ENCODE measurements around the gene PRG2. TPM values are rescaled to one million over a fixed set of nuclear protein-coding genes. Genes with fewer than 3 reads are reported as not detected.
"Not testable (repeated sequence)": the region's sequence is repeated elsewhere in the genome, so short reads cannot be mapped to it uniquely, and the experiment has no call there.

PRG2 gene
- total RNA-seq, 1 donor from 2014 or later: not detected

DNA sequence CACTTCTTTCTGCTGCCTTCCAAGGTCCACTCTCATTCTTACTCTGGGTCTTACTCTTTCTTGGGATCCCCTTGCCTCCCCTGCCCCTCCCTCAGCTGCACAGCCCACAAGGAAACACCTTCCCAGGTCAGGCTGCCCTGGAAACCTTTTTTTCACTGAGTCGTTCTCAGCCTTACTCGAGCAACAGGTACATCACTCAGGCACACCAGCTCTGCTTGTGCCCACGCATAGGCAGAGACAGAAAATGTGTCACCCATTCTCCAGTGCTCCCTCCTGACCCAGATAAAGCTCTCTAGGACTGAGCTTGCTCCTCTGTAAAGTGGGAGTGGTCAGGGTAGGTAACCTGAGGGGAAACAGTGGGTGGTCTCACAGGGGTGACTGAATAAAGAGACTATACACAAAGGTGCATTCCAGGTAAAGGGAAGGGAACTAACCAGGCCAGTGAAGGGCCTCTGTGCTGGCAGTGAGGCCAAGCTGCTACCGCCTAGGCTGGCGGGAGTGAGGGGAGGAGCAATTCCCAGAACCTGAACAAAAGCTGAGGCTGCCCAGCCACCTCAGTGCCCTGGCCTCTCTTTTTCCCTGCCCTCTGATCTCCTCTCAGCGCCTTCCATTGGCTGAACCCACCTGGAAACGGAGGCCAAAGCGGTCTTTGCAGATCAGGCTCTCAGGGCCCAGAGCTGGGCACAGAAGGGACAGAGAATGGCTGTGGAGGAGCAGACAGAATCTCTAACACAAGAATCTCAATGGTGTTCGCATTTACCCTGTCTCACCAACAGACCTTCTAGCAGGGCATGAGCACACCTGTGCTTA is 25.4 kb downstream of the PRG2 start:
- Mint-ChIP-seq H3K4me3 (ENCODE audit: unreplicated experiment) (no peak overlapping the region), H3K36me3 (ENCODE audit: unreplicated experiment) (peaks cover 32% of the 10 kb centered on the region), H3K4me1 (ENCODE audit: low read depth, unreplicated experiment) (peaks cover 2% of the 10 kb centered on the region), H3K27ac (ENCODE audit: unreplicated experiment) (peak overlapping the region; percentile 6), H3K27me3 (ENCODE audit: unreplicated experiment) (peaks cover 16% of the 10 kb centered on the region), H3K9me3 (ENCODE audit: unreplicated experiment) (peaks cover 17% of the 10 kb centered on the region)
- TF ChIP-seq, protein P1, sequence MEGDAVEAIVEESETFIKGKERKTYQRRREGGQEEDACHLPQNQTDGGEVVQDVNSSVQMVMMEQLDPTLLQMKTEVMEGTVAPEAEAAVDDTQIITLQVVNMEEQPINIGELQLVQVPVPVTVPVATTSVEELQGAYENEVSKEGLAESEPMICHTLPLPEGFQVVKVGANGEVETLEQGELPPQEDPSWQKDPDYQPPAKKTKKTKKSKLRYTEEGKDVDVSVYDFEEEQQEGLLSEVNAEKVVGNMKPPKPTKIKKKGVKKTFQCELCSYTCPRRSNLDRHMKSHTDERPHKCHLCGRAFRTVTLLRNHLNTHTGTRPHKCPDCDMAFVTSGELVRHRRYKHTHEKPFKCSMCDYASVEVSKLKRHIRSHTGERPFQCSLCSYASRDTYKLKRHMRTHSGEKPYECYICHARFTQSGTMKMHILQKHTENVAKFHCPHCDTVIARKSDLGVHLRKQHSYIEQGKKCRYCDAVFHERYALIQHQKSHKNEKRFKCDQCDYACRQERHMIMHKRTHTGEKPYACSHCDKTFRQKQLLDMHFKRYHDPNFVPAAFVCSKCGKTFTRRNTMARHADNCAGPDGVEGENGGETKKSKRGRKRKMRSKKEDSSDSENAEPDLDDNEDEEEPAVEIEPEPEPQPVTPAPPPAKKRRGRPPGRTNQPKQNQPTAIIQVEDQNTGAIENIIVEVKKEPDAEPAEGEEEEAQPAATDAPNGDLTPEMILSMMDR (IDR thresholded peaks at IDR 0.05; ENCODE audit: partially characterized antibody, unreplicated experiment): no peak
- DNase-seq: no peak

- H3K36me3 Mint-ChIP-seq (ENCODE audit: unreplicated experiment): peaks cover 32% of the 10 kb centered on the region
- TF ChIP-seq, protein P1 (IDR thresholded peaks at IDR 0.05; ENCODE audit: partially characterized antibody, unreplicated experiment): no peak
- DNase-seq: no peak
- peaks cover 21% of the 10 kb centered on the region for H3K9me3 Mint-ChIP-seq (ENCODE audit: unreplicated experiment)
- H3K27ac Mint-ChIP-seq (ENCODE audit: unreplicated experiment): no peak overlapping the region
- peaks cover 5% of the 10 kb centered on the region for H3K4me1 Mint-ChIP-seq (ENCODE audit: low read depth, unreplicated experiment)
- no peak overlapping the region for H3K4me3 Mint-ChIP-seq (ENCODE audit: unreplicated experiment)
- peaks cover 19% of the 10 kb centered on the region for H3K27me3 Mint-ChIP-seq (ENCODE audit: unreplicated experiment)
These were observed 27.0 kb downstream of the PRG2 start for GRCh38 chr11:57363131-57364080.

DNA sequence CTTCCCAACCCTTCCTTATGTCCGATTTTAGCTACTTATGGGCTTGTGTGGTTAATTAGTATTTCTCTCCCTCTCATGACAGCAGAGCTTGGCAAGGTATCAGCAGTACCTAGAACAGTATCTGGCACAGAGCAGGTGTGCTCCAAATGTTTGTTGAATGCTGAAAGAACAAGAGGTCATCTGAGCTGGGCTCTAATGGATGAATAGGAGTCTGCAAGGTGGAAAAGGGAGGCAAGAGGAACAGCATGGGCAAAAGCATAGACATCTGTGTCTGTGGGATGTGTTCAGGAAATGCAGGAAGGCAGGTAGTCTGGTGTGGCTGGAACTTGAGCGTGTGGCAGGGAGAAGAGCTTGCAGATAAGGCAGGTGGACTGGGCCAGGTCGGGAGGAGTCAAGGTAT is 28.5 kb downstream of the PRG2 start:
- peaks cover 20% of the 10 kb centered on the region for H3K27me3 Mint-ChIP-seq (ENCODE audit: unreplicated experiment)
- H3K4me1 Mint-ChIP-seq (ENCODE audit: low read depth, unreplicated experiment): peaks cover 5% of the 10 kb centered on the region
- H3K27ac Mint-ChIP-seq (ENCODE audit: unreplicated experiment): no peak overlapping the region
- peaks cover 19% of the 10 kb centered on the region for H3K9me3 Mint-ChIP-seq (ENCODE audit: unreplicated experiment)
- H3K4me3 Mint-ChIP-seq (ENCODE audit: unreplicated experiment): no peak overlapping the region
- peaks cover 31% of the 10 kb centered on the region for H3K36me3 Mint-ChIP-seq (ENCODE audit: unreplicated experiment)
- no peak for DNase-seq
- TF ChIP-seq, protein P1 (IDR thresholded peaks at IDR 0.05; ENCODE audit: partially characterized antibody, unreplicated experiment): no peak

DNA sequence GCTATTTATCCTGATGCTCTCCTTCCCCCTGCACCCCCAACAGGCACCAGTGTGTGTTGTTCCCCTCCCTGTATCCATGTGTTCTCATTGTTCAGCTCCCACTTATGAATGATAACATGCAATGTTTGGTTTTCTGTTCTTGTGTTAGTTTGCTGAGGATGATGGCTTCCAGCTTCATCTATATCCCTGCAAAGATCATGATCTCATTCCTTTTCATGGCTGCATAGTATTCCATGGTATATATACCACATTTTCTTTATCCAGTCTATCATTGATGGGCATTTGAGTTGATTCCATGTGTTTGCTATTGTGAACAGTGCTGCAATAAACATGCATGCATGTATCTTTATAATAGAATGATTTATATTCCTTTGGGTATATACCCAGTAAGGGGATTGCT is 29.0 kb downstream of the PRG2 start:
- peaks cover 19% of the 10 kb centered on the region for H3K9me3 Mint-ChIP-seq (ENCODE audit: unreplicated experiment)
- H3K27ac Mint-ChIP-seq (ENCODE audit: unreplicated experiment); H3K4me3 Mint-ChIP-seq (ENCODE audit: unreplicated experiment): not testable (repeated sequence)

GRCh38 chr11:57360991-57361390 is 29.5 kb downstream of the PRG2 start:
- peaks cover 20% of the 10 kb centered on the region for H3K27me3 Mint-ChIP-seq (ENCODE audit: unreplicated experiment)
- TF ChIP-seq, protein P1 (IDR thresholded peaks at IDR 0.05; ENCODE audit: partially characterized antibody, unreplicated experiment): no peak
- H3K36me3 Mint-ChIP-seq (ENCODE audit: unreplicated experiment): peaks cover 22% of the 10 kb centered on the region
- DNase-seq: no peak
- H3K4me3 Mint-ChIP-seq (ENCODE audit: unreplicated experiment): no peak overlapping the region
- peaks cover 20% of the 10 kb centered on the region for H3K9me3 Mint-ChIP-seq (ENCODE audit: unreplicated experiment)
- peak overlapping the region; percentile 68 for H3K27ac Mint-ChIP-seq (ENCODE audit: unreplicated experiment)
- peaks cover 5% of the 10 kb centered on the region for H3K4me1 Mint-ChIP-seq (ENCODE audit: low read depth, unreplicated experiment)

More for the DNA sequence above, 29.0 kb downstream of the PRG2 start:
- H3K36me3 Mint-ChIP-seq (ENCODE audit: unreplicated experiment): peaks cover 26% of the 10 kb centered on the region
- not testable (repeated sequence) for H3K4me1 Mint-ChIP-seq (ENCODE audit: low read depth, unreplicated experiment); DNase-seq
- H3K27me3 Mint-ChIP-seq (ENCODE audit: unreplicated experiment): peaks cover 20% of the 10 kb centered on the region
